ENCODE measurements around the gene MICAL3. TPM values are rescaled to one million over a fixed set of nuclear protein-coding genes. Genes with fewer than 3 reads are reported as not detected.

Gene MICAL3
- total and polyA plus RNA-seq, 2 of the 8 experiments (the other 6 are each of a cell fraction or from before 2014, with no cell fraction given), result 8.3 to 41.8 TPM

DNA sequence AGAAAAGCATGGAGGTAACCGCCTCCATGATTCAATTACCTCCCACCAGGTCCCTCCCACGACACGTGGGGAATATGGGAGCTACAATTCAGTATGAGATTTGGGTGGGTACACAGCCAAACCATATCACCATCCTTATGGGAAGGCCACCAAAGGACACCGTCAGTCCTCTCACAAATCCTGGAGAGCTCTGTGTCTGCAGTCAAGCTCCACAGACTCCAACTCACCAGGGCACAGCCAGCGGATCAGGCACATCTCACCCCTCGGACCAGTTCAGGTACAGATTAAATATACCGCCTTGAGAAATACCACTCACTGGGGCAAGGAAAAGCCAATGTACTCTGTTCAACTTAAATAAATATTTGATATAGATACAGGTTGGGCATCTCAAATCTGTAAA lies 100.3 kb downstream of the MICAL3 start:
- H3K79me2 ChIP-seq (ENCODE audit: control insufficient read depth in 1 of 2, insufficient read depth in 2 of 2, low read length in 2 of 2), result peaks cover 0 to 61% of the 10 kb centered on the region in 2 experiments
- no peak overlapping the region for H2BK5ac ChIP-seq (ENCODE audit: low read depth, low read length)
- H3K9me3 ChIP-seq (ENCODE audit: insufficient read depth in 2 of 2, low read depth in 1 of 2, low read length in 1 of 2), result no peaks in the 10 kb centered on the region
- no peak overlapping the region for H3K18ac ChIP-seq (ENCODE audit: extremely low read depth, low read length)
- H3K27ac ChIP-seq (ENCODE audit: low read depth, low read length), result no peak overlapping the region
- no peak overlapping the region for H2BK20ac ChIP-seq (ENCODE audit: low read length)
- no peaks in the 10 kb centered on the region for H3K23me2 ChIP-seq (ENCODE audit: low read depth, low read length)
- H3K4me1 ChIP-seq (replicated peaks in 1 of 4; ENCODE audit: control insufficient read depth in 3 of 4, insufficient read depth in 4 of 4, low read length in 3 of 4), result peaks cover 16 to 31% (median 22%) of the 10 kb centered on the region in 4 experiments
- ChIA-PET POLR2A (ENCODE audit: partially characterized antibody) (no interaction called here), CTCF (ENCODE audit: partially characterized antibody) (interaction anchor here (0.6 to 3.8 kb wide), 6 partner anchors 14 to 238 kb away, joined by 3 to 12 read pairs (median 3); no protein-coding TSS in a partner anchor)
- peaks cover 7 to 13% of the 10 kb centered on the region in 2 experiments for H4K20me1 ChIP-seq (replicated peaks in 1 of 2; ENCODE audit: control insufficient read depth in 1 of 2, insufficient read depth in 2 of 2, low read length in 2 of 2)
- no peak overlapping the region for H3K9ac ChIP-seq (replicated peaks in 1 of 4; ENCODE audit: extremely low read depth in 1 of 4, low read depth in 3 of 4, low read length in 3 of 4)
- no peak overlapping the region for H2AK5ac ChIP-seq (ENCODE audit: low read depth, low read length)
- no peak overlapping the region for H3K23ac ChIP-seq (ENCODE audit: insufficient read length)
- H3K4me2 ChIP-seq (ENCODE audit: insufficient read depth in 1 of 2, low read depth in 2 of 2, low read length in 2 of 2), result no peak overlapping the region
- no peaks in the 10 kb centered on the region for H3K36me3 ChIP-seq (ENCODE audit: control insufficient read depth in 2 of 4, insufficient read depth in 4 of 4, low read length in 3 of 4)
- no peaks in the 10 kb centered on the region for H3K27me3 ChIP-seq (replicated peaks in 1 of 4; ENCODE audit: control insufficient read depth in 3 of 4, extremely low read depth in 1 of 4, insufficient read depth in 3 of 4, low read length in 3 of 4)
- H3K56ac ChIP-seq (replicated peaks; ENCODE audit: insufficient read length, low read depth, low read length), result no peak overlapping the region
- TF ChIP-seq TCF12 (IDR thresholded peaks at IDR 0.05; ENCODE audit: low read depth, low read length) (no peak), TEAD4 (IDR thresholded peaks at IDR 0.05; ENCODE audit: low read depth, low read length) (no peak), SP4 (IDR thresholded peaks at IDR 0.05; ENCODE audit: low read length) (no peak), KDM4A (IDR thresholded peaks at IDR 0.05; ENCODE audit: low read depth, low read length, severe bottlenecking) (no peak), FOSL1 (IDR thresholded peaks at IDR 0.05; ENCODE audit: insufficient read depth, low read depth, low read length) (no peak), EP300 (IDR thresholded peaks at IDR 0.05; ENCODE audit: borderline replicate concordance in 1 of 2, low read depth in 2 of 2, low read length in 2 of 2) (no peak), CREB1 (IDR thresholded peaks at IDR 0.05) (no peak), RXRA (IDR thresholded peaks at IDR 0.05; ENCODE audit: insufficient read depth, low read depth, low read length) (no peak), POU5F1 (IDR thresholded peaks at IDR 0.05; ENCODE audit: low read depth, low read length) (no peak), CEBPB (IDR thresholded peaks at IDR 0.05; ENCODE audit: low read depth, low read length) (no peak), YY1 (IDR thresholded peaks at IDR 0.05; ENCODE audit: low read depth, low read length) (no peak), ASH2L (IDR thresholded peaks at IDR 0.05; ENCODE audit: low read length) (no peak)
- H2BK12ac ChIP-seq (ENCODE audit: low read depth, low read length), result no peak overlapping the region
- no peak overlapping the region for H4K91ac ChIP-seq (replicated peaks; ENCODE audit: insufficient read length, low read length)
- no peak overlapping the region for H2BK120ac ChIP-seq (replicated peaks; ENCODE audit: low read depth, low read length)
- H3K4me3 ChIP-seq (ENCODE audit: extremely low read depth in 1 of 4, insufficient read depth in 2 of 4, low read depth in 3 of 4, low read length in 4 of 4), result no peak overlapping the region
- H2BK15ac ChIP-seq (ENCODE audit: low read length), result no peak overlapping the region
- no peak overlapping the region for H3K14ac ChIP-seq (ENCODE audit: insufficient read length)
- H4K5ac ChIP-seq (ENCODE audit: insufficient read length, low read depth, low read length), result no peak overlapping the region
- DNase-seq (ENCODE audit: low read depth in 1 of 2, low spot score in 2 of 2) (no peak), FAIRE-seq (no peak)
- no peak overlapping the region for H2AFZ ChIP-seq (ENCODE audit: low read length)
- H3K4ac ChIP-seq (replicated peaks; ENCODE audit: insufficient read length, low read depth, low read length), result no peak overlapping the region
- H4K8ac ChIP-seq (ENCODE audit: extremely low read depth, insufficient read depth, low read length), result no peak overlapping the region
- WGBS, 2 experiments (ENCODE audit: extremely low coverage in 1 of 2, insufficient coverage in 1 of 2, insufficient read length in 1 of 2, insufficient replicate concordance in 2 of 2, low coverage in 1 of 2, low lambda C conversion rate in 2 of 2, missing lambda C conversion rate in 1 of 2), result 97% methylated on average over 7 of the region's 7 CpGs; no CpG with 5 or more reads in 1 of the 2 experiments
- peaks cover 7% of the 10 kb centered on the region; the same call in 1 of the 2 replicates for H3K79me1 ChIP-seq (ENCODE audit: low read depth, low read length)
